Daoy (cell line): ENCODE results near the gene YBX1. TPM values are rescaled to one million over a fixed set of nuclear protein-coding genes. Genes with fewer than 3 reads are reported as not detected.
"Not testable (repeated sequence)": the region's sequence is repeated elsewhere in the genome, so short reads cannot be mapped to it uniquely, and the experiment has no call there.

Source experiments
- DNase-seq: peaks from one replicate; pipeline ENCODE4 v3.0.0-alpha.2; 2015; ENCODE audit warnings: low read depth
- total RNA-seq: library from RNA; depleted of rRNA; stranded (reverse); fragments of >200 nt; shearing (Covaris generic); gene quantifications from 2 replicates; pipeline ENCODE4 v1.2.3, GENCODE V29; 2014; rRNA removed

YBX1 gene
- 888 and 951 TPM in 2 replicates for total RNA-seq

DNA sequence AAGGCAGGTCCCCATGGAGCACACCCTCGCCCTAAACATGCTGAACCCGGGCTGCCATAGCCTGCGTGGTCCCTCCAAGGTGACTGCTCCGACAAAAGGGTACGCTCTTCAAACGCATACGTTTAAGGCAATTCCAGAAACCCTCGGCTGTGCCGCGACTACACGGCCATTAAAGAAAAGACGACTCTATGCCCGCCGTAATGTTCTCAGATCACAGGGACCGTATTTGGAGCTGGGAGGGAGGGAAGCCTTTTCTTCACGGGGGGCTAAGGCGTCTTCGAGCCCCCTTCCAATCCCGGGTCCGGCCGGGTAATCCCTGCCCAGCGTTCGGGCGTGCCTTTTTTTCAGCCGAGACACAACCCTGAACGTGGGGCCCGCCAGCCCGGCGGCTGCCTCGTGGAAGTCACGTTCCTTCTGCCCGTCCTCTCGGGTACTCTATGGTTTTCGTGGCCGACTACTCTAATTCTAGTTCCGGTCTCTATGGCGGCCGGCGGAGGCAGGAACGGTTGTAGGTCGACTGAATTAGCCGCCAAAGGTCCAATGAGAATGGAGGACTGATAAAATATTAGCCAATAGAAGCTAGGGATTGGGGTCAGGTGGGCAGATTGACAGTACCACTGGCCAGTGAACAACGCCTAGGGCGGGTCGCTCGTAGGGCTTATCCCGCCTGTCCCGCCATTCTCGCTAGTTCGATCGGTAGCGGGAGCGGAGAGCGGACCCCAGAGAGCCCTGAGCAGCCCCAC is at the start of gene YBX1:
Gene YBX1 (plus strand): TSS at position 678 of the 743 bp plus-strand sequence. CDS start 148 bp downstream, outside the sequence.
- DNase-seq, result peak; percentile 98

DNA sequence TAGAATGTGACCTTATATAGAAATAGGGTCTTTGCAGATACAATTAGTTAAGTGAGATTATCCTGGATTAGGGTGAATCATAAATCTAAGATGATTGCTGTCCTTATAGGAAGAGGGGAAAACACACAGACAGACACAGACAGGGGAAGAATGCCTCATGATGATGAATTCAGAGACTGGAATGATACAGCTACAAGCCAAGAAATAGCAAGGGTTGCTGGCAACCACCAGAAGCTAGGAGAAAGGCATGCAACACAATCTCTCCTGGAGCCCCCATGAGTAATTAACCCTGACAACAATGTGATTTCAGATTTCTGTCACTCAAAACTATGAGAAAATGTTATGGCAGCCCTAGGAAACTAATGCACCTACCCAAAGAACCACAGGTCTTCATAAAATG is 43.1 kb upstream of the YBX1 start:
- DNase-seq, result no peak

DNA sequence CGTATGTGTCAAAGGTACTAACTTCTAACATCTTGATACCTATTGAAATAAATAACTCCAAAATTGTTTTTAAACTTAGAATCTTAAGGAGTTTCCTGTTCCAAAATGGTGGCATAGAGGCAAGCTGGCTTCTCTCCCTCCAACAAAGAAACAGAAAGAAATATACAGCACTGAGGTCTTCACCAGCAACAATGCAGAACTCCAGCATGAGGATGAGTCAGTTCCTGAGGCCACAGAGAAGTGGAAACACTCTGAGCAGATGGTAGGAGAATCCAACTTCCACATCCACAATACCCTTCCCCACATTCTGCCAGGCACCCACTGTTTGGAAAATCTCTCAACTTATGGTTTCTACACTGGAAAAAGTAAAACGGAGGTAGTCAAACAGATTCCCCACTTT is 36.2 kb upstream of the YBX1 start:
- peak; percentile 21 for DNase-seq

DNA sequence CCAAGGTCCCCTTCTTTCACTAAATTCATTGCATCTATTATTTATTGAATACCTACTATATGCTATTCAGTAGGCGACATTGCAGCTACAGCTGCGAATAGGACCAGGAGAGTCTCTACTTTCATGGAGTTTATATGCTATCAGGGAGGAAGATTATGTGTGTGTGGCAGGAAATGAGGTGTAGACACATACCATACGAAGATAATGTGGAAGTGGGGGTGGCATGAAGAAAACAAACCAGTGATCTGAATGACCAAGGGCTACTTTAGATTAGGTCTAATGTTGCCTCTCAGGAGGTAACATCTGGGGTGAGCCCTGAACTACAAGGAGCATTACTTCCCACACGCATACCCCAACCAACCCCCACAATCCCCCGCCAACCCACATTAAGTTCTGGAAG is 25.0 kb upstream of the YBX1 start:
- DNase-seq, result peak; percentile 17

DNA sequence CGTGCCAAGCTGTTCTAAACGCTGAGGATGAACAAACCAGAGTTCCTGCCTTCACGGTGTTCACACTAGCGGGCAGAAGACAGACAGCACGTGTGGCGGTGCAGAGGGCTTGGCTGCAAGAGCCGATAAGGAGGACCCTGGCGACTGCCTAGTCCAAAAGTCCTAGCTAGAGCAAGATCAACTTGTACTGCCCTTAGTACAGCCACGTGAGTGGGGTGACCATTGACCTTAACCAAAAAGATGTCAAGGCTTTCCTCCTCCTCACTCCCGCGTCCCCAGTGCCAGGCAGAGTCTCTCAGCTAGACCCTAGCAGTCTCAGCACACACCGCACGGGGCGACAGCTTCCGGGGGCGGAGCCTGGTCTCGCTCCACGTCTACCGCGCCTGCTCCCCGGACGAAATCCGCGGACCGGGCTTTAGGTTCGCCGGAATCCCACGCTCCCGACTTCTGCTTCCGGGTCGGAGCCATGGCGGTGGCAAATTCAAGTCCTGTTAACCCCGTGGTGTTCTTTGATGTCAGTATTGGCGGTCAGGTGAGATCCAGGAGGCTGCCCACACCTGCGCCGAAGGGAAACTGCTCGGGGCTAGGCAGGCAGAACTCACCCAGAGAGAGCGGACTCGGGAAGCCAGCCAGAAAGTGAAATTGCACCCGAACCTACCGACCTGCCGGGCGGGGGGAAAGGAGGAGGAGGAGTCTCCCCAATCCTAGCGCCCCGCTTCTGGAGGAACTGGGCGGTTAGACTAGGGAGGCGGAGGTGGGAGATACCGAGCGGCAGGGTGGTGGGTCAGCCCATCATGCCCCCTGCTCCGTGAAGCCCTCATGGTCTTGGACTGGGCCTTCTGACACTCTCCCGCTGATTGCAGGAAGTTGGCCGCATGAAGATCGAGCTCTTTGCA is 24.0 kb upstream of the YBX1 start, which contains the start of gene PPIH:
Gene PPIH (plus strand): TSS at position 443 of the 896 bp plus-strand sequence. CDS start 24 bp downstream, at position 467.
- DNase-seq, result peak; percentile 97

DNA sequence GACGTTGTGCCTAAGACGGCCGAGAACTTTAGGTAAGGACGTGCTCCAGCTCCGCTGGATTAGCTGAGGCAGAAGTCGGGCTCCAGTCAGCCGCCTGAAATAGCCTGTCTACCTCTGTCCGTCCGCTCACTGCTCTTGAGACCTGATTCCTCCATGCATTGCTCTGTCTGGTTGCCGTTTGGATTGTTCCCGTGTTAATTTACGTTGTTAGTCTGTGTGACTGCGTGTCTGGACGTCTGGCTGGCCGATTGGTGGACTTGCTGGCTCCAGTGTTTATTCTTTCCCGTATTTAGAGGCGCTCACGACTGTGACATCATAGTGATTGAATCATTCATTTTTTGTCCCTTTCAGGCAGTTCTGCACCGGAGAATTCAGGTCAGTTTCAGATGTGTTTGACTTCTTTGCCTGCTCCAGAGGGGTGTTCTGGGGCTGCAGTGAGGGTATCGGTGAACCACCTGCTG is 23.3 kb upstream of the YBX1 start:
- no peak for DNase-seq

DNA sequence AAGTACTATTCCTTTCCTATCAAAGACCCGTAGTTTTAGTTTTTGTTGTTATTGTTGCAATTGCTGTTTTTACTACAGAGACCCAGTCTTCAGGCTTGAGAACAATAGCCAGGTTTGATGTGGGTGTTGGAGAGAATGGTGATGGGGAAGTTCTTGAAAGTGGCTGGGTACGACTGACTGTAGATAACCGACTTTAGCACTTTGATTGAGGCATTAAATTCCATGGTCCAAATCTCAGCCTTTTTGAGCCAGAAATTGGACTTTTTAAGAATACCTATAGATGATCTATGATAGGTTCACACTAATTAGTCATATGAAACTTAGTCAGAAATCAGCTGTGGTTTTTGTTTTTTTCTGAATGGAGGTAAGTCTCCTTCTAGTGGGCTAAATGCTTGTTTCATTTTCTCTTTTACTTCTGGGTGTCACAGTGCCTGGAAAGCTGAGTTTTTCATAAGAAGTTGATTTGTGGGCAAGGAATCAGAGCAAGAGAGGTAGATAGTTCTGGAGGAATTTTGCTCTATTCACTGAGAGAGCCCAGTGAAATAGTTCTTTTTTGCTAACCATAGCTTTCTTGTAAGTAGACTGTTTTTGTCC is 21.2 kb upstream of the YBX1 start:
- no peak for DNase-seq

DNA sequence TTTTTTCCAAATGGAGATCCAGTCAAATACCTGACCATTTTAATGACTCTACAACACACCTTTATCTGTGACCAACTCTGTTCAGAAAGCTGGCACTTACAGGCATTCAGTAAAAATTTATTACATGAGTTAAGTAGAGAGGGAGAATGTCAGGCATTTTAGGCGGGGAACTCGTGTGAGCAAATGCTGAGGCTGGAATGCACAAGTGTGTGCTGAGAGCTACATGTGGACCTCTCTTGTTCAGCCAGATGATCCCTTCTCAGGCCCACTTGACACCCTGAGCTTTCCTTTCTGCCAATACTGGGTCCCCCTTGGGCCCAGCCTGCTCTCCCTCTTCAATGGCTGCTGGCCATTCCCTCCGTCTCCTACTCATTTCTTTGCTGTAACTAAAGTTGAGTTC is 12.3 kb upstream of the YBX1 start:
- DNase-seq, result no peak

DNA sequence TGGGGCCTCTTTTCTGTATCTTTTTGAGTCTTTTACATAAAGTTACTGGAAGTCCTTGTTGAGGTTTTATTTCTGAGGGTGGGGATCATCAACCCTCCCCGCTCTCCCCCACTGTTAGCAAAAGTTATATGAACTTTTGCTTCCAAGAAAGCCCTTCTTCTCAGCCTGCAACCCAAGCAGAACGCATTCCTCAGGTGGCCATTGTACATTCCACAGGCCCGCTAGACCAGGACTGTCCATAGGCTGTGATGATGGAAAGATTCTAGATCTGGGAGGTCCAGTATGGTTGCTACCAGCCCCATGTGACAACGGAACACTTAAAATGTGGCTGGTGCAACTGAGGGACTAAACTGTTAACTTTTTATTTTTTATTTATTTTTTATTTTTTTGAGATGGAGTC is 11.8 kb upstream of the YBX1 start:
- no peak for DNase-seq

DNA sequence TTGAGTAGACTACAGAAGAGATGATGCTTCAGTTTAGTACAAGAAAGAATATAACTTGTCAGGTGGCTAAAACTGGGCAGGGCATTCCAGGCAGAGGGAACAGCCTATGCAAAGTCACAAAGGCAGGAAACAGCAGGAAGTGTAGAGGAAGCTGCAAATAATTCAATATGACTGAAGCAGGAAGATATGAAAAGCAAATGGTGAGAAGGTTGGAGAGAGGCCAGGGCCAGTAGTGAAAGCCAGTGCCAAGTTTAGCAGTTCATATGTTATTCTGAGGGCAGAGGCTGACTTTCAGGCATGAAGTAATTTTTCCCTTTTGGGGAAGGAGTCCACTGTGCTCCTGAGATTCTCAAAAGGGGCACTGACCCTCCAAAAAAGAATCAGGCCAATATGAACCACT is 8.0 kb upstream of the YBX1 start:
- DNase-seq, result no peak

DNA sequence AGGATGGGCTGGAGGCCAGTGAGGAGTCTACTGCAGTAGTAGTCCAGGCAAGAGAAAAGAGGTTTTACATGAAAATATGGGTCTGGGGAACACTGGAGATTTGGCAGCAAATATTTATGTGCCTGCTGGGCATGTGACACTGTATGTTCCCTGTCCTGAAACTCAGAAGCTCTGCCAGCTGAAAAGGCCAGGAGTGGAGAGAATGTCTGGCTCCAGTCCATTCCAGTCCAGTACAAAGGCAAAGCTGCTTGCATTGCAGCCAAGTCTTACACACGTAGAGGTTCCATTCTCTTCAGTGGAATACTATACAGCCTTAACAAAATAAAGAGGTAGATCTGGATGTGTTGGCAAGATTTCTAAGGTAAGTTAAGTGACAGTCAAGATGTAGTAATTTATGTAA is 7.5 kb upstream of the YBX1 start:
- DNase-seq, result no peak

DNA sequence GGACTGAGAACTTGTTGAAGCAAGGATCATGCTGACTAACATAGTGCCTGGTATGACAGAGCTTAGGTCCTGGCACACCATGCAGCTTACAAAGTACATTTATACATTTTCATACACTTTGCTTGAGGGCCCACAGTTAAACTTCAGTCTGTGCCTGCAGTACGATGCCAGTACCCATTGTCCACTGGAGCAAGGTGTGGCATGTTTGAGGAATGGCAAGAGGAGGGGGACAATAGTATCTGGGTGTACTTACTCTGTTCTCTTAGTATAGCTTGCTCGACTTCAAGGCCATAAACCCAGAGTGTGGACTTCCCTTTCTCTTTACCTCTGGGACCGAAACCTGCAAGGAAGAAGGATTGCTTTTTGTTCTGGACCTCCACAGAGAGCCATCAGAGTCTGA is 6.8 kb upstream of the YBX1 start:
- DNase-seq, result no peak

DNA sequence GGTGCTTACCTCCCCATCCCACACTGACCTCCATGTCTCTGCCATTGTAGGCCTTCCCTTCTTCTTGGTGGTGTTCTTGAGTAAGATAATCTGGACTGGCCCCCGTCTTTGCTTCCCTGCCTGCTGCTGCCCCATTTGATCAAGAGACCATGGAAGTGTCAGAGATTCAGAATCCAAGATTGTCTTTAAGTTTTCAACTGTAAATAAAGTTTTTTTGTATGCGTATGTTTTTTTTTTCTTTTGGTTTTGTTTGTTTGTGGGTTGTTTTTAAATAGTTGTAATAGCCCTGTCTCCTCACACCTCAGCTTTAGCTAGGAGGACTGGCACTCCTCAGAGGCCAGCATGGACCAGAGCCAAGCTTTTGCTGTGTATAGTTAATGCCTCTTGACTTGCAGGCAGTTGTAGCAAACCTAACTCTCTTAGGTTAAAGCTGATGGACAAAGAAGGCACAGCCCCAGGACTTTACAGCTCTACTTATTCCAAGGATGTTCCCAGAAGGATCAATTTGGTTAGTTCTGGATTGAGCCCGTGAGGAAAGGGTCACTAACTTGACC is 5.6 kb upstream of the YBX1 start:
- DNase-seq, result no peak

DNA sequence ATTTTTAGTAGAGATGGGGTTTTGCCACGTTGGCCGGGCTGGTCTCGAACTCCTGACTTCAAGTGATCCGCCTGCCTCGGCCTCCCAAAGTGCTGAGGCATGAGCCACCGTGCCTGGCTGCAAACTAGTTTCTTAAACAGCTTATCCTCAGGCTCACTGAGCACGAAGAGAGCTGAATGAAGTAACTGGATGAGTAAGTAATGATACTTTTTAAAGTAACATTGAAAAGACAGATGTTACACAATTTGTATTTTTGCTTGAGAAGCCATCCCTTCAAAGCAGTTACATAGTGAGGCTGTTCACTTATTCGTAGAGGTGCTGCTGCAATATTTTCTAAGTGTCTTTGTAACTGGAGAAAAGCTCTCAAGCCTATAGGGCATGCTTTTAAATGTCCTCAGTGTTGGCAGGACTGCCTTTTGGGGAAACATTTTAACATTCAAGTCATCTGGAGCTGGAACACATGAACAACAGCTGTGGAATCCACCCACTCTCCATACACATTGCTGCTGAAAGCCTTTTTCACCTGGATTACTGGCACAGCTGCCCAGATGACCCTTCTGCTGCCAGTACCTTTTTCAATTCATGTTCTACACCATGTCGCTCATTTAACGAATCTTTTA is 2.7 kb upstream of the YBX1 start:
- DNase-seq, result no peak

DNA sequence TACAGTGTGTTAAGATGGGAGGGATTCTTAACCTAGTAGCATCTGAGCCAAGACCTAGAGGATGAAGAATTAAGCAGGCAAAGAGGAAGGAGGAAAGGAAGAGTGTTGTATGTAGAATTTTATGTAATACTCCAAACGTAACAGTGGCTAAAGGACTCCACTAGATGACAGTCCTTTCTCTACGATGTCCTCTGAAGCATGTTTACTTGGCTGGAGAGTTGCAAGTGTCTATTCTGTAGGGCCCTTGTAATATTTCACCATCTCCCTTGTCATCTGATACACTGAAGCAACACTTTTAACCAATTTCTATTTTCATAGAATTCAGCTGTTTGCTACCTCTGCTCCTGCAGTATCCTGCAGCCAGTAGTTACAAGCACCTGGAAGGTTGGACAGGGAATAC is 2.2 kb upstream of the YBX1 start:
- no peak for DNase-seq

DNA sequence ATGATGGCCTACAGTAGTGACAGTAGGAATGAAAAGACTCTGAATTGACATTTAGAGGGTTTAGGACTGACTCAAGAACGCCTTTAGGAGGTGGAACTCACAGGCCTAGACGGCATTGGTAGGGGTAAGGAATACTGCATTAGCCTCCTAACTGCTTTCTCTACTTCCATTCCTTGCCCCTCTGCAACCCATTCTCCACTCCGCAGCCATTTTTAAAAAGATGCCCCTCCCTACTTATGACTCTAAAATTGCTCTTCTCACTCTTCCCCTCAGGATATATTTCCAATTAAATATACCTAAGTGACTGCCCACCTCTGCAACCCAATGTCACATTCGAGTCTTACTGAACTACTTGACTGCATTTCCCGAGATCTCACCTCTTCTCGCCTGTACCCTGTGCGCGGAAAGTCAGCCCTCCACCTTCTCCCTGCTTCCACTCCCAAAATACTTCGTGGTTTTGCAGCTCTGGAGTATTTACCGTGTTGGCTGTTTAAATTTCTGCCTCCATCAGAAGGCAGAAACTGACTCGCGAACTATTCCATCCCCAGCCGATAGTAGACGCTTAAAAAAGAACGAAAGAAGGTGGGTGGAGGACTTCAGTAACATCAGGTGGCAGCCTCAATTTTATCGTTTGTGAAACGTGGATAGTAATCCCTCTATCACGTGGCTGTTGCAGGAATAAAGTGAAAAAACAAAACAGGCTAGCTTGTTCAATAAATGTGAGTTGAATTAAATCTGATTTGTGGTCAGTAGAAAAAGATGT is 1.1 kb upstream of the YBX1 start:
- DNase-seq, result peak; percentile 10

DNA sequence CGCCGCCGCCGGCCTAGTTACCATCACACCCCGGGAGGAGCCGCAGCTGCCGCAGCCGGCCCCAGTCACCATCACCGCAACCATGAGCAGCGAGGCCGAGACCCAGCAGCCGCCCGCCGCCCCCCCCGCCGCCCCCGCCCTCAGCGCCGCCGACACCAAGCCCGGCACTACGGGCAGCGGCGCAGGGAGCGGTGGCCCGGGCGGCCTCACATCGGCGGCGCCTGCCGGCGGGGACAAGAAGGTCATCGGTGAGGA is 193 bp downstream of the YBX1 start:
- DNase-seq, result not testable (repeated sequence)

DNA sequence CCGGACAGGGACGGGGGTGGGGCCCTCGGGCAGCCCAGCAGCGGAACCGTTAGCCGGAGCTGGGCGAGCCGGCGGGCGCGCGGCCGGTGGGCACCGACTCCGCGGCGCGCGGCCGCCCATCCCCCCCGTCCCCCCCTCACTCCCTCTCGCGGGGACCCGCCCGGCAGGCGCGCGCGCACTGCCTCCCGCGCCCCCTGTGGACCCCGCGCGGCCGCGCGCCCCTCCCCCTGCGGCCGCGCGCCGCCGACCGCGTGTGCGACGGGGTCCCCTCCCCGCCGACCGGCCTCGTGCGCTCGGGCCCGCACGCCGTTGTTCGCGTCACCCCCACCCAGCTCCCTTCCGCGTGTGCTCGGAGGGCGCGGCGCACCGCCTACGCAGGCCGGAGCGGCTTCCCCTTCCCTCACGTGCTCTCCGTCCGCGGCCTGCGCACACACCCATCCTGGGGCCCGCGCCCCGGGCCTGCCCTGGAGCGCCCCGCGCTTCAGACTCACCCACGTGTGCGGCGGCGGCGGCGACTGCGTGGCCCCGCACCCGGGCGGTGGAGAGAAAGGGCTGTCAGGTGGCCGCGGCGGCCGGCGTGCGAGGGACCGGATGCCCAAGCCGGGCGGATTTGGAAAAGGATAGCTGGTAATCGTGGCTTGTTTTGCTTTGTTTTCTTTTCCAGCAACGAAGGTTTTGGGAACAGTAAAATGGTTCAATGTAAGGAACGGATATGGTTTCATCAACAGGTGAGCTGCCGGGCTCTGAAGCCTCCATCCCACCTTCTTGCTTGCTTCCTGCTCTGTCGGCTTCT is 717 bp downstream of the YBX1 start:
- peak; percentile 72 for DNase-seq

DNA sequence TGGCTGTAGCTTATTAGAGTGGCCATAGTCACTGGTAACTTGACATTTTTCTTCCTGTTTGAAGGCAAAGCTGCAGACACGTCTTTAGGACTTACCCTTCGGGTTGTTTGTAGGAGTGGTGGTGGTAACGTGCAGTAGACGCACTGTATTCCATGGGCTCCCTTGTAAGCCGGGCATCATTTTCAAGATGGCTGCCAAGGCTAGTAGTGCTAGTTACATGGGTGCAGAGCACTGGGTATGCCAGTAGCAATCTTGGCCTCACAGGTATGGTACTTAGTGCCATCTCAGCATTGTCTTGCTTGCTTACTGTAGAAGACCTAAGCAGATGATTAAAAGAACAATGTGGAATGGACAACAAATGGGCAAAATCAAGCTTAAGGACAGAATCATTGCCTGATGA is 1.9 kb downstream of the YBX1 start:
- DNase-seq, result no peak

DNA sequence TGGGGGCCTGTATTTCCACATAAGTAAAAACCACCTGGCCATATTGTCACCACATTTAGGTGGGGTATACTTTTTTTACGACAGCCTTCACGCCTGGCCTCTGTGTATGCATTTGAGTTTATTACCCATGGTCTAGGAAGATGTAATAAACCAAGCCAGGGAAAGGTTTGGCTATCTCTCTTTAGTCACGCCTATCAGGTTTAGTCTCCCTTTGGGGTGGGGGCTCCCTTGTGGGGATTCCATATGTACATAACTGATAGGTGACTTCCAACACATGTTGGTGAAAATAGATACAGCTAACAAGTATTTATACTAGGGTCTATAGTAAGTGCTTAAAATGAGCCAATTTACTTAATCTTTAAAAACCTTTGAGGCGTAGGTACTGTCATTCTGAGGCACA is 4.2 kb downstream of the YBX1 start:
- no peak for DNase-seq
